Breast epithelium (tissue), 4 donors: ENCODE results near the gene HERC3. TPM values are rescaled to one million over a fixed set of nuclear protein-coding genes. Genes with fewer than 3 reads are reported as not detected.
A peak's percentile ranks its signal among the peaks of the same experiment; 100 is the strongest.

ENCODE experiments used
- DNase-seq, 2 donors: peaks; one replicate each; pipeline ENCODE4 v3.0.0-alpha.2; 2019; ENCODE audit warnings: low spot score in 2 of 2
- H3K27ac ChIP-seq, 2 donors: fragments of 200-600 bp; sonication (generic) in 1 of 2; one replicate each; pipeline ENCODE4 v1.5.1; 2016 to 2019; ENCODE audit warnings: mild to moderate bottlenecking in 1 of 2
- H3K27me3 ChIP-seq, 2 donors: fragments of 200-600 bp; sonication (generic) in 1 of 2; one replicate each; pipeline versions ENCODE4 v1.5.1 to v1.6.0; 2017 to 2019; ENCODE audit warnings: control low read depth in 1 of 2, mild to moderate bottlenecking in 1 of 2
- H3K36me3 ChIP-seq: fragments of 200-600 bp; one replicate; pipeline ENCODE4 v1.5.1; 2019
- H3K4me1 ChIP-seq, 2 donors: fragments of 200-600 bp; sonication (generic); one replicate each; pipeline ENCODE4 v1.5.1; 2016 to 2019; ENCODE audit warnings: control low read depth in 1 of 2
- H3K4me3 ChIP-seq, 3 donors: fragments of 200-600 bp; sonication (generic); 1 replicate in 2 of 3; 2 replicates in 1 of 3; pipeline ENCODE4 v1.5.1; 2016 to 2019; ENCODE audit warnings: mild to moderate bottlenecking in 3 of 3, moderate library complexity in 2 of 3
- H3K9me3 ChIP-seq, 2 donors: fragments of 200-600 bp; sonication (generic) in 1 of 2; one replicate each; pipeline ENCODE4 v1.5.1; 2016 to 2019; ENCODE audit warnings: control low read depth in 1 of 2
- CTCF ChIP-seq, 3 donors: fragments of 450-650 bp; IDR thresholded peaks; one replicate each; pipeline ENCODE4 v1.5.1; 2016 to 2017; ENCODE audit warnings: antibody characterized with exemption in 3 of 3, mild to moderate bottlenecking in 3 of 3, moderate library complexity in 3 of 3
- POLR2A ChIP-seq: fragments of 450-650 bp; IDR thresholded peaks from one replicate; pipeline ENCODE4 v1.6.1; 2016; ENCODE audit warnings: antibody characterized with exemption, mild to moderate bottlenecking, moderate library complexity
- POLR2AphosphoS5 ChIP-seq, 3 donors: sonication (generic); formaldehyde crosslinking; IDR thresholded peaks; one replicate each; pipeline ENCODE4 v1.6.1; 2017; ENCODE audit warnings: antibody characterized with exemption in 3 of 3
- intact Hi-C: fragments of 100-400 bp; cut with DNase I; formaldehyde crosslinking; loops from one replicate; pipeline ENCODE4 v1.15.1; 2023; ENCODE audit warnings: low total_unique reads
- total RNA-seq, 3 donors: library from RNA; depleted of rRNA; stranded (reverse); fragments of >200 nt; gene quantifications; one replicate each; pipeline ENCODE4 v1.1.0, GENCODE V29; 2016

Gene HERC3
- total RNA-seq, 3 donors from 2014 or later, result 34.1 to 60.9 (median 35.4) TPM

GRCh38 chr4:88719381-88719780 is 127.1 kb downstream of the HERC3 start:
- Histone ChIP-seq H3K4me3 (no peak overlapping the region), H3K4me1 (no peaks in the 10 kb centered on the region), H3K27ac (no peak overlapping the region), H3K36me3 (peaks cover 4% of the 10 kb centered on the region), H3K27me3 (no peaks in the 10 kb centered on the region), H3K9me3 (peaks cover 0 to 22% of the 10 kb centered on the region in 2 donors)
- no peak for TF ChIP-seq POLR2AphosphoS5 (IDR thresholded peaks at IDR 0.05)
- TF ChIP-seq POLR2A, result no peak
- no peak for TF ChIP-seq CTCF (IDR thresholded peaks at IDR 0.05)
- DNase-seq, result no peak
- intact Hi-C loops, result no loop called here

DNA sequence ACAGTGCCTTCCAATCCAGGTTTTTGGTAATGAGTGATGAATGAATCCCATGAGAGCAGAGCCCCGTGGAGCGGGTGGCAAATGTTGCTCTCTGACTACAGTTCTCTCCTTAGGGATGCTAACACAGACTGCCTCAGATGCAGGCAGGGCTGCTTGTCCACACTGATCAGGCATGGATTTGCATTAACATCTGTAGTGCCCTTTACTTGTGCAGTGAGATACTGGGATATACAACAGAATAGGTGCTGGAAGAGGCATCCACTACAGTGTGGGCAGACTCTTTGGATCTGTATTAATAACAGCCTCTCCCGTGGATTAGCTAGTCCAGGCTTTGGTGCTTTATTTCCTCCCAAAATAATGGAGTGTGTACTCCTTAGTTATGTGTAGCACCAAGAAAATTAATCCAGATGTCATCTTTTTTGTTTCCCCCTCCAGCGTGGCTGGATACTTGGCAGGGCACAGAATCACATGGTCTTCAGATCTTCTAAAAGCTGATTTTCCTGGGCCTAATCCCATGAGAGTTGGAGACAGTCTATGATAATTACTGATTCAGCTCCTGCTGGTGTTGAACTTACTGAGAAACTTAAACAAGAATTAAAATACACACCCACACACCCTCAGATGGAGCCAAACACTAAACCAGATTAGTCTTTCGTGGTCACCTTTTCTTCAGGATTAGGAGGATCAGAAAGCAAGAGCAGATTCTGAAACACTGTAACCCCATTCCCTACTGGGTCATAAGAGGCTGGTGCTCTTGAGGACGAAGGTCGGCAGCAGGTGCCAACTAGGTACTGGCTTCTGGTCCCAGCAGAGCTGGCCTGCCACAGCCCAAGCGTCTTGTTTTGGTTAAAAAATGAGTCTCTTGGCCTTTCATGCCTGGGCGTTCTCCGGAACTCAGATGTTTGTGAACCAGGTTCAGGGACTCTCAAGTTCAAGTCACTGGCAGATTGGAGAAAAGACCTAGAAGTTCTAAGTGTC is 128.5 kb downstream of the HERC3 start:
- Histone ChIP-seq H3K27me3 (no peaks in the 10 kb centered on the region), H3K9me3 (peaks cover 0 to 22% of the 10 kb centered on the region in 2 donors), H3K27ac (peak overlapping the region in 1 of 2 donors; percentile 27), H3K36me3 (peaks cover 4% of the 10 kb centered on the region), H3K4me1 (no peaks in the 10 kb centered on the region), H3K4me3 (no peak overlapping the region)
- DNase-seq, result no peak
- intact Hi-C loops, result loop anchor here (10.0 kb wide), 1 partner anchor 284 kb away; no protein-coding TSS in a partner anchor
- TF ChIP-seq POLR2AphosphoS5 (IDR thresholded peaks at IDR 0.05), result no peak
- no peak for TF ChIP-seq POLR2A
- no peak for TF ChIP-seq CTCF (IDR thresholded peaks at IDR 0.05)

GRCh38 chr4:88722276-88722780 is 130.0 kb downstream of the HERC3 start:
- Histone ChIP-seq H3K27me3 (no peaks in the 10 kb centered on the region), H3K36me3 (peaks cover 10% of the 10 kb centered on the region), H3K4me1 (no peaks in the 10 kb centered on the region), H3K9me3 (peaks cover 0 to 10% of the 10 kb centered on the region in 2 donors), H3K27ac (no peak overlapping the region), H3K4me3 (no peak overlapping the region)
- TF ChIP-seq CTCF (IDR thresholded peaks at IDR 0.05) (no peak), POLR2A (no peak), POLR2AphosphoS5 (IDR thresholded peaks at IDR 0.05) (no peak)
- intact Hi-C loops, result loop anchor here (10.0 kb wide), 1 partner anchor 282 kb away; no protein-coding TSS in a partner anchor
- no peak for DNase-seq

DNA sequence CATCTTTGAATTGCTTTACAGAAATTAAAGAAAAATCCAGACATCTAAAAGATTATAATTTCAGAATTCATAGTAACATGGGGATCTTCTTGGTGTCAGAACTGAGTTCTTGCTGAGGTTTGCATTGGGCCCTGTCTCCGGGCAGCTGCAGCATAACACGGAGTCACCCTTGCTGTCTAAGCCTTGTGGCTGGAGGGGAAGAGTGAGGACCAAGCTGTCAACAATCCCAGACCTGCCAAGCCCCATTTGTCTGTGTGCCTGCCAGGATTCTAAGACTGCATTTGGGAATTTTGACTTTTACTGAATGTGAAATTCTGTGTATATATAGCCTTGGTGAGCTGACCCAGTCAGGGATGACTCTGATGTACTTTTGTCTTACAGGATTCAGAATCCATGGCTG is 130.5 kb downstream of the HERC3 start:
- Histone ChIP-seq H3K36me3 (peaks cover 6% of the 10 kb centered on the region), H3K27me3 (no peaks in the 10 kb centered on the region), H3K4me3 (no peak overlapping the region), H3K27ac (no peak overlapping the region), H3K4me1 (no peaks in the 10 kb centered on the region), H3K9me3 (peaks cover 0 to 5% of the 10 kb centered on the region in 2 donors)
- intact Hi-C loops, result loop anchor here (10.0 kb wide), 1 partner anchor 282 kb away; no protein-coding TSS in a partner anchor
- no peak for TF ChIP-seq CTCF (IDR thresholded peaks at IDR 0.05)
- TF ChIP-seq POLR2A, result no peak
- no peak for TF ChIP-seq POLR2AphosphoS5 (IDR thresholded peaks at IDR 0.05)
- DNase-seq, result no peak

- no peaks in the 10 kb centered on the region for H3K4me1 ChIP-seq
- H3K4me3 ChIP-seq, result no peak overlapping the region
- no peaks in the 10 kb centered on the region for H3K9me3 ChIP-seq
- H3K27ac ChIP-seq, result no peak overlapping the region
- DNase-seq, result no peak
- H3K36me3 ChIP-seq, result peaks cover 12% of the 10 kb centered on the region
- intact Hi-C loops, result loop anchor here (10.0 kb wide), 1 partner anchor 280 kb away; no protein-coding TSS in a partner anchor
- H3K27me3 ChIP-seq, result no peaks in the 10 kb centered on the region
- no peak for TF ChIP-seq POLR2AphosphoS5 (IDR thresholded peaks at IDR 0.05)
- no peak for TF ChIP-seq POLR2A
- no peak for TF ChIP-seq CTCF (IDR thresholded peaks at IDR 0.05)
Observed at GRCh38 chr4:88724406-88724805, 132.1 kb downstream of the HERC3 start.
